Esophagus squamous epithelium (tissue), 5 donors: Measurements from ENCODE around the gene LINS1. TPM values are rescaled to one million over a fixed set of nuclear protein-coding genes. Genes with fewer than 3 reads are reported as not detected.

ENCODE experiments used
- DNase-seq: peaks from one replicate; lab custom pipeline; 2025; lab: John Stamatoyannopoulos, UW
- H3K27ac ChIP-seq, 4 donors: fragments of 200-600 bp; sonication (generic); one replicate each; pipeline ENCODE4 v1.5.1; 2016 to 2019; ENCODE audit warnings: mild to moderate bottlenecking in 1 of 4
- H3K27me3 ChIP-seq, 4 donors: fragments of 200-600 bp; sonication (generic); 1 replicate in 3 of 4; 2 replicates in 1 of 4; pipeline versions ENCODE4 v1.5.1 to v1.6.0; 2017 to 2021; ENCODE audit warnings: antibody characterized with exemption in 1 of 4
- H3K36me3 ChIP-seq, 3 donors: fragments of 200-600 bp; sonication (generic); one replicate each; pipeline ENCODE4 v1.5.1; 2016 to 2019
- H3K4me1 ChIP-seq, 3 donors: fragments of 200-600 bp; sonication (generic); one replicate each; pipeline ENCODE4 v1.5.1; 2017 to 2019
- H3K4me3 ChIP-seq, 4 donors: fragments of 200-600 bp; sonication (generic); 1 replicate in 3 of 4; 2 replicates in 1 of 4; pipeline ENCODE4 v1.5.1; 2016 to 2019; ENCODE audit warnings: mild to moderate bottlenecking in 2 of 4, moderate library complexity in 1 of 4
- H3K9me3 ChIP-seq, 3 donors: fragments of 200-600 bp; sonication (generic); one replicate each; pipeline ENCODE4 v1.5.1; 2016 to 2019
- CTCF ChIP-seq, 6 experiments: fragments of 450-650 bp in 4 of 6; fragments of 200-600 bp in 2 of 6; sonication (generic) in 2 of 6; IDR thresholded peaks; one replicate each; pipeline ENCODE4 v1.5.1; 2016 to 2019; ENCODE audit warnings: antibody characterized with exemption in 6 of 6, mild to moderate bottlenecking in 4 of 6, moderate library complexity in 4 of 6
- POLR2A ChIP-seq, 4 donors: fragments of 450-650 bp; IDR thresholded peaks; one replicate each; pipeline ENCODE4 v1.6.1; 2017; ENCODE audit warnings: antibody characterized with exemption in 4 of 4, mild to moderate bottlenecking in 4 of 4, moderate library complexity in 3 of 4
- whole genome bisulfite sequencing, 2 donors: methylation state at CpG; one replicate each; pipeline ENCODE4 v1.1.5; 2018; 5-methylcytosine and 5-hydroxymethylcytosine counted together
- intact Hi-C: fragments of 100-400 bp; cut with DNase I; formaldehyde crosslinking; loops from one replicate; pipeline ENCODE4 v1.15.0; 2022
- total RNA-seq, 4 donors: library from RNA; depleted of rRNA; stranded (reverse); fragments of >200 nt; gene quantifications; one replicate each; pipeline ENCODE4 v1.1.0, GENCODE V29; 2016
- donor health status: DM: yes; HTN: yes; CAD: no.

The LINS1 gene
- total RNA-seq: 10 to 100 TPM in 3 of 4 donors, 1 to 10 TPM in 1; 9.1 to 44.6 (median 19.4) TPM

- TF ChIP-seq CTCF (IDR thresholded peaks at IDR 0.05) (peak in 1 of 6 experiments; percentile 25), POLR2A (IDR thresholded peaks at IDR 0.05) (peak in 3 of 4 donors; percentile 17 to 46 (median 19))
- Histone ChIP-seq H3K4me3 (peak within 1 kb of the TSS; percentile 89 to 96 (median 94)), H3K4me1 (peaks cover 7 to 66% (median 38%) of the 10 kb centered on the region in 3 donors), H3K9me3 (no peaks in the 10 kb centered on the region), H3K36me3 (peaks cover 0 to 25% (median 0%) of the 10 kb centered on the region in 3 donors), H3K27me3 (no peaks in the 10 kb centered on the region), H3K27ac (peak within 1 kb of the TSS; percentile 92 to 94 (median 94))
- peak; percentile 98 for DNase-seq
- 0% methylated on average over 3 of the region's 51 CpGs; no CpG with 5 or more reads in 1 of the 2 donors for WGBS, 2 donors
- intact Hi-C loops: no loop called here
These were observed at the start of gene LINS1, which contains the start of gene ASB7 for GRCh38 chr15:100602064-100602822. Gene LINS1, minus strand, starts transcription at chr15:100602184. Its CDS starts 21,342 bp downstream, at chr15:100580842. Gene ASB7, plus strand, starts transcription at chr15:100602589. Its CDS starts 9,628 bp downstream, at chr15:100612217.

GRCh38 chr15:100651253-100651652, 49.3 kb upstream of the LINS1 start:
- intact Hi-C loops: no loop called here
- no peak overlapping the region for H3K4me3 ChIP-seq
- H3K4me1 ChIP-seq: no peaks in the 10 kb centered on the region
- no peak for TF ChIP-seq CTCF (IDR thresholded peaks at IDR 0.05)
- H3K27ac ChIP-seq: no peak overlapping the region
- 73 to 83% methylated on average over 5 of the region's 5 CpGs for WGBS, 2 donors
- no peaks in the 10 kb centered on the region for H3K9me3 ChIP-seq
- no peaks in the 10 kb centered on the region for H3K27me3 ChIP-seq
- peaks cover 0 to 31% (median 0%) of the 10 kb centered on the region in 3 donors for H3K36me3 ChIP-seq
- DNase-seq: no peak

GRCh38 chr15:100650685-100651084, 48.7 kb upstream of the LINS1 start:
- Histone ChIP-seq H3K27ac (no peak overlapping the region), H3K4me1 (no peaks in the 10 kb centered on the region), H3K4me3 (no peak overlapping the region), H3K9me3 (no peaks in the 10 kb centered on the region), H3K27me3 (no peaks in the 10 kb centered on the region), H3K36me3 (peaks cover 0 to 31% (median 0%) of the 10 kb centered on the region in 3 donors)
- 62 to 77% methylated on average over 1 of the region's 1 CpG for WGBS, 2 donors
- intact Hi-C loops: no loop called here
- DNase-seq: no peak
- no peak for TF ChIP-seq POLR2A (IDR thresholded peaks at IDR 0.05)
- TF ChIP-seq CTCF (IDR thresholded peaks at IDR 0.05): no peak

- intact Hi-C loops: no loop called here
- Histone ChIP-seq H3K36me3 (peaks cover 0 to 31% (median 0%) of the 10 kb centered on the region in 3 donors), H3K4me3 (no peak overlapping the region), H3K27ac (no peak overlapping the region), H3K9me3 (no peaks in the 10 kb centered on the region), H3K4me1 (no peaks in the 10 kb centered on the region), H3K27me3 (no peaks in the 10 kb centered on the region)
- TF ChIP-seq POLR2A (IDR thresholded peaks at IDR 0.05) (no peak), CTCF (IDR thresholded peaks at IDR 0.05) (no peak)
- DNase-seq: no peak
- WGBS, 2 donors: 85 to 88% methylated on average over 8 of the region's 8 CpGs
These were observed 47.0 kb upstream of the LINS1 start for GRCh38 chr15:100648951-100649350.

- TF ChIP-seq CTCF (IDR thresholded peaks at IDR 0.05): no peak
- TF ChIP-seq POLR2A (IDR thresholded peaks at IDR 0.05): no peak
- intact Hi-C loops: no loop called here
- Histone ChIP-seq H3K4me1 (no peaks in the 10 kb centered on the region), H3K27ac (no peak overlapping the region), H3K27me3 (no peaks in the 10 kb centered on the region), H3K4me3 (no peak overlapping the region), H3K9me3 (no peaks in the 10 kb centered on the region), H3K36me3 (peaks cover 0 to 22% (median 0%) of the 10 kb centered on the region in 3 donors)
- WGBS, 2 donors: 80 to 91% methylated on average over 5 of the region's 5 CpGs
- DNase-seq: no peak
These were observed 43.7 kb upstream of the LINS1 start for GRCh38 chr15:100645671-100646070.
